GM13977 (cell line): Measurements from ENCODE around the gene KATNB1.

Source experiments
- DNase-seq: peaks from one replicate; pipeline ENCODE4 v3.0.0; 2012; ENCODE audit warnings: low spot score
- in situ Hi-C: fragments of 300-500 bp; cut with MboI; formaldehyde crosslinking; loops from one replicate; pipeline ENCODE4 v1.12.0; 2022; ENCODE audit warnings: low sequenced_read_pairs, low pct_unique_long_range_greater_than_20kb, mixed read lengths, inconsistent platforms; ENCODE audit not compliant: unreplicated experiment
- TF ChIP-seq, protein P1 (sequence below): IDR thresholded peaks from 2 replicates; pipeline ENCODE4 v1.5.1; 2012; ENCODE audit warnings: mild to moderate bottlenecking, control low read depth; ENCODE audit not compliant: insufficient read depth; ENCODE audit errors: extremely low read depth, missing control alignments

Gene KATNB1

DNA sequence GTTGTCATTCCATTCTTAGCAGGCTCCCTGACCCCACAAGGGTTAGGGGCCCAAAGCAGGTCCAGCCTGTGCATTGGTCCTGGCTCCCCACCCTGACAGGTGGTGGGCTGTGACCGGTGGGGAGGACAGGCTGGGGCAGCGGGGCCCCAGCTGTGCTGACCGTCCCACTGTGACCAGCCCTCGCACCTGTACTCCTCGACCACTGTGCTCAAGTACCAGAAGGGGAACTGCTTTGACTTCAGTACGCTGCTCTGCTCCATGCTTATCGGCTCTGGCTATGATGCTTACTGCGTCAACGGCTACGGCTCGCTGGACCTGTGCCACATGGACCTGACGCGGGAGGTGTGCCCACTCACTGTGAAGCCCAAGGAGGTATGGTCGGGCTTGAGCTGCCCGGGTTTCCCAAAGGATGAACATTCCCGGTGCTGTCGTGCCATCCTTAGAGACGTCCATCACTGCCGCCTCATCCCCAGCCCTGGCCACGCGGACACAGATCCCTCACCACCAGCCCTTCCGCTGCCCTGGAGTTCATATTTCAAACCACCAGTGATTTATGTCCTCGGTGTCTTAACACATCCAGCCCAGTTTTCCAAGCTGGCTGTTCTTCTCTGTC lies 33.7 kb upstream of the KATNB1 start:
- in situ Hi-C loops = no loop called here
- TF ChIP-seq, protein P1, sequence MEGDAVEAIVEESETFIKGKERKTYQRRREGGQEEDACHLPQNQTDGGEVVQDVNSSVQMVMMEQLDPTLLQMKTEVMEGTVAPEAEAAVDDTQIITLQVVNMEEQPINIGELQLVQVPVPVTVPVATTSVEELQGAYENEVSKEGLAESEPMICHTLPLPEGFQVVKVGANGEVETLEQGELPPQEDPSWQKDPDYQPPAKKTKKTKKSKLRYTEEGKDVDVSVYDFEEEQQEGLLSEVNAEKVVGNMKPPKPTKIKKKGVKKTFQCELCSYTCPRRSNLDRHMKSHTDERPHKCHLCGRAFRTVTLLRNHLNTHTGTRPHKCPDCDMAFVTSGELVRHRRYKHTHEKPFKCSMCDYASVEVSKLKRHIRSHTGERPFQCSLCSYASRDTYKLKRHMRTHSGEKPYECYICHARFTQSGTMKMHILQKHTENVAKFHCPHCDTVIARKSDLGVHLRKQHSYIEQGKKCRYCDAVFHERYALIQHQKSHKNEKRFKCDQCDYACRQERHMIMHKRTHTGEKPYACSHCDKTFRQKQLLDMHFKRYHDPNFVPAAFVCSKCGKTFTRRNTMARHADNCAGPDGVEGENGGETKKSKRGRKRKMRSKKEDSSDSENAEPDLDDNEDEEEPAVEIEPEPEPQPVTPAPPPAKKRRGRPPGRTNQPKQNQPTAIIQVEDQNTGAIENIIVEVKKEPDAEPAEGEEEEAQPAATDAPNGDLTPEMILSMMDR = no peak
- DNase-seq = no peak

- in situ Hi-C loops = no loop called here
- TF ChIP-seq, protein P1 = no peak
- DNase-seq = no peak
These were observed 32.1 kb upstream of the KATNB1 start for GRCh38 chr16:57703416-57704010.

DNA sequence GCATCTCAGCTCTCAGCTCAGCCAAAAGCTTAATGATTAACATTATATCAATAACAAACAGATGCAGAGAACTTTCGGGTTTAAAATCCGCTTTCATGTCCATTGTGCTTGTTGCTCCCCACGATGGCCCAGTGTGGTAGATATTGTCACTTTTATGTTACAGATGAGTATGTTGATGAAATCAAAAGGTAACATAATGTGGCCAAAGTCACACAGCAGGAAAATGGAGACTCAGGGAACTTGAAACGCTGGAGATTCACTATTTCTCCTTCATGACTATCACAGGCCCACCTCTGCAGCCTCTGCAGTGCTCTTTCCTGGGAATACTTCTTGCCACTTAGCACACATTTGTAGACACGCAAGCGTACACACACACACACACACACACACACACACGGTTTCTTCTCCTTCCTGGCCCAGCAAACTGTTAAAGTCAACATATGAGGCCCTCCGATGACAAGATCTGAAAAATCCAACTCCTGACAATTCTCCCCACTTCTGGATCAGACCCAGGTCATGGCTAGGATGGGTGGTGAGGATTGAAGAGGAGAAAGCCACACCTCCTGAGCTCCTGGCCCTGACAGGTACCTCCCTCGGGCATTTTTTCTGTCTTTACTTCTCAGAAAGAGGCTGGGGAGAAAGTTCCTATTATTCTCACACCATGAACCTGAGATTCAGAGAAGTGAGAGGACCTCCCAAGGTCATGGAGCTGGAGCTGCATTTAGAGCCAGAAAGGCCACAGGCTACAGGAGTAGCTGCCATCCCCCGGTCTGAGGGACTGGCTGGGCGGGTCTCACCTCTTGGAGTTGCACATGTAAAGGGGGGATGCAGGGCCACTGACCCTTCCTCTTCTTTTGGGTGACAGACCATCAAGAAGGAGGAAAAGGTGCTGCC lies 31.3 kb upstream of the KATNB1 start:
- TF ChIP-seq, protein P1 = no peak
- in situ Hi-C loops = no loop called here
- DNase-seq = peak; percentile 8

GRCh38 chr16:57704905-57705852 lies 30.4 kb upstream of the KATNB1 start:
- TF ChIP-seq, protein P1 = no peak
- in situ Hi-C loops = no loop called here
- peak; percentile 12 for DNase-seq

DNA sequence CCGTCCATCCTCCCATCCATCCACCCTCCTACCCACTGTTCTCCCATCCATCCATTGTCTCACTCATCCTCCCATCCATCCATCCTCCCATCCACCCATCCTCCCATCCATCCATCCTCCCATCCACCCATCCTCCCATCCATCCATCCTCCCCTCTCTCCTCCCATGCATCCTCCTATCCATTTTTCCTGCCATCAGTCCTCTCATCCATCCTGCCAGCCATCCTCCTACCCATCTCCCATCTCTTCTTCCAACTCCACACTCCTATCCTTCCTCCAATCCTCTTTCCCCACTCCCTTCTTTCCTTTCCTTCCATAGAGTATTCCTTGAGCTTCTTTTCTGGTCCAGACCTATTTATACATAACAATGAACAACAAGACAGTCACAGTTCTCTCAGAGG lies 28.9 kb upstream of the KATNB1 start:
- DNase-seq = no peak
- TF ChIP-seq, protein P1 = no peak
- in situ Hi-C loops = no loop called here

DNA sequence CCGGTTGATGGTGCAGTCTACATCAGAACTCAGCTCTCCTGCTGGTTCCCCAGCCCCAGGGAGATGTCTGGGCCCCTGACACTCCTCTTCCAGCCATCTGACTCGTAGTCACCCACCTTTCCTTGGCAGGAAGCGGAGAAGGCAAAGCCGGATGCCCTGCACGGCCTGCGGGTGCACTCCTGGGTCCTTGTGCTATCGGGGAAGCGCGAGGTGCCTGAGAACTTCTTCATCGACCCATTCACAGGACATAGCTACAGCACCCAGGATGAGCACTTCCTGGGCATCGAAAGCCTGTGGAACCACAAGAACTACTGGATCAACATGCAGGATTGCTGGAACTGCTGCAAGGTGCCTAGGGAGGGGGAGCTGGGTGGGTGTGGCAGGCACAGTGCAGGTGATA lies 28.2 kb upstream of the KATNB1 start:
- in situ Hi-C loops = no loop called here
- DNase-seq = no peak
- TF ChIP-seq, protein P1 = no peak
